ENCODE results near the gene ASGR1.

Gene ASGR1

GRCh38 chr17:7203391-7203790, 24.2 kb upstream of the ASGR1 start (continued):
- TF ChIP-seq ZNF704 (tag by site-specific recombination; IDR thresholded peaks at IDR 0.05) (no peak), ZNF514 (tag by site-specific recombination; IDR thresholded peaks at IDR 0.05) (no peak), ZNF248 (tag by site-specific recombination; IDR thresholded peaks at IDR 0.05) (no peak), ZNF146 (tag by site-specific recombination; IDR thresholded peaks at IDR 0.05) (no peak), CTCF (tag by site-specific recombination; IDR thresholded peaks at IDR 0.05) (no peak), ZNF174 (tag by site-specific recombination; IDR thresholded peaks at IDR 0.05) (no peak), SP2 (tag by site-specific recombination; IDR thresholded peaks at IDR 0.05) (no peak), PRDM6 (tag by site-specific recombination; IDR thresholded peaks at IDR 0.05) (no peak), ZSCAN4 (tag by site-specific recombination; IDR thresholded peaks at IDR 0.05) (no peak), GLI4 (tag by site-specific recombination; IDR thresholded peaks at IDR 0.05) (no peak), ZNF221 (tag by site-specific recombination; IDR thresholded peaks at IDR 0.05; ENCODE audit: borderline replicate concordance) (no peak)
- TF ChIP-seq, protein P1, sequence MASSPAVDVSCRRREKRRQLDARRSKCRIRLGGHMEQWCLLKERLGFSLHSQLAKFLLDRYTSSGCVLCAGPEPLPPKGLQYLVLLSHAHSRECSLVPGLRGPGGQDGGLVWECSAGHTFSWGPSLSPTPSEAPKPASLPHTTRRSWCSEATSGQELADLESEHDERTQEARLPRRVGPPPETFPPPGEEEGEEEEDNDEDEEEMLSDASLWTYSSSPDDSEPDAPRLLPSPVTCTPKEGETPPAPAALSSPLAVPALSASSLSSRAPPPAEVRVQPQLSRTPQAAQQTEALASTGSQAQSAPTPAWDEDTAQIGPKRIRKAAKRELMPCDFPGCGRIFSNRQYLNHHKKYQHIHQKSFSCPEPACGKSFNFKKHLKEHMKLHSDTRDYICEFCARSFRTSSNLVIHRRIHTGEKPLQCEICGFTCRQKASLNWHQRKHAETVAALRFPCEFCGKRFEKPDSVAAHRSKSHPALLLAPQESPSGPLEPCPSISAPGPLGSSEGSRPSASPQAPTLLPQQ (tag by site-specific recombination; IDR thresholded peaks at IDR 0.05) = no peak
- TF ChIP-seq, protein P2, sequence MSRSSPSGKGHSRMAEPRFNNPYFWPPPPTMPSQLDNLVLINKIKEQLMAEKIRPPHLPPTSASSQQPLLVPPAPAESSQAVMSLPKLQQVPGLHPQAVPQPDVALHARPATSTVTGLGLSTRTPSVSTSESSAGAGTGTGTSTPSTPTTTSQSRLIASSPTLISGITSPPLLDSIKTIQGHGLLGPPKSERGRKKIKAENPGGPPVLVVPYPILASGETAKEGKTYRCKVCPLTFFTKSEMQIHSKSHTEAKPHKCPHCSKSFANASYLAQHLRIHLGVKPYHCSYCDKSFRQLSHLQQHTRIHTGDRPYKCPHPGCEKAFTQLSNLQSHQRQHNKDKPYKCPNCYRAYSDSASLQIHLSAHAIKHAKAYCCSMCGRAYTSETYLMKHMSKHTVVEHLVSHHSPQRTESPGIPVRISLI (tag by site-specific recombination; IDR thresholded peaks at IDR 0.05) = no peak

DNA sequence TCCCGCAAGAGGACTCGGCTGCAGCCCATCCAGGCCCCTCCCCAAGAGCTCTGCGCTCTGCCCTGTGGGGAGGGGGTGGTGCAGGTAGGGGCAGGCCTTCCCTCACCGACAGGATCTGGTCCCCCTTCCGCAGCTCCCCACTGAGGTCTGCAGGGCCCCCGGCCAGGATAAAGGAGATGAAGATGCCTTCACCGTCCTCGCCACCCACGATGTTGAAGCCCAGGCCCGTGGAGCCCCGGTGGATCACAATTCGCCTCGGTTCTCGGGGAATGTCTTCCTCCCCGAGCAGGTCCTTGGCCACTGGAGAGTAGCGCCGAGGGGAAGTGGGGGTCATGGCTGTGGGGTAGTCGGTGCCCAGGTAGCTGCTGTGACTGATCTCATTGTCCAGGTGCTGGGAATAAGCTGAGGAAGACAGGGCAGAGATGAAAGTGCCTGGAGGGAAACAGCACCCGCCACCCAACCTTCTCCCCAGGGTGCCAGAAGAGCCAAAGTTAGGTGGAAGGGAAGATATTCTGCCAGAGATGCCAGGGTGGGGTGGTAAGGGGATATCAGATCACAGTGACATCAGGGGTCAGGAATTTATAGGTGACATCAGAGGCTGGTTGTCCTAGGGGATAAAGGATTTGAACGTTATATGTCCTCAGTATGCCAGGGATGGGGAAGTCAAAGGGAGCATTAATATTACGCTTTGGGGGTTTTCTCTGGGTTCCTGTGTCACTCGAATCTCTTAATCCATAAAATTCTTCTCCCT, 17.7 kb upstream of the ASGR1 start:
- H3K4me1 ChIP-seq (ENCODE audit: control insufficient read depth, insufficient read depth, low read length) = no peaks in the 10 kb centered on the region
- no peak for TF ChIP-seq ZNF654 (tag by site-specific recombination; IDR thresholded peaks at IDR 0.05; ENCODE audit: low read depth)
- TF ChIP-seq ZNF629 (tag by site-specific recombination; IDR thresholded peaks at IDR 0.05) = 0 out of 2 replicates have a peak, but pooled peaks have one; percentile 22
- H3K4me3 ChIP-seq (ENCODE audit: low read depth, low read length) = no peak overlapping the region
- no peaks in the 10 kb centered on the region for H3K9me3 ChIP-seq (ENCODE audit: control insufficient read depth, insufficient read depth, low read depth, low read length)
- H3K27ac ChIP-seq (ENCODE audit: extremely low read depth, low read depth, low read length) = no peak overlapping the region
- POLR2A ChIA-PET = interaction anchor here (0.6 kb wide), 1 partner anchor 238 kb away, joined by 4 read pairs; no protein-coding TSS in a partner anchor
- peaks cover 12 to 55% of the 10 kb centered on the region in 2 experiments; a peak in 2 of 3 replicates for H3K36me3 ChIP-seq (ENCODE audit: control insufficient read depth in 2 of 2, insufficient read depth in 1 of 2, low read length in 2 of 2)
- CTCF ChIA-PET = interaction anchor here (0.6 to 2.1 kb wide), 2 partner anchors 19 to 987 kb away, joined by 3 to 8 read pairs; no protein-coding TSS in a partner anchor

Data from HEK293 (cell line).